22Rv1 (cell line): ENCODE data around the gene RPA3.

Source experiments
- ZFX ChIP-seq: fragments of 450-650 bp; IDR thresholded peaks from 2 replicates; pipeline ENCODE4 v1.6.1; 2017; ENCODE audit warnings: antibody characterized with exemption, borderline replicate concordance
- TF ChIP-seq, protein P1 (sequence below): fragments of 450-650 bp; IDR thresholded peaks from 2 replicates; pipeline ENCODE4 v1.5.1; 2017; ENCODE audit warnings: mild to moderate bottlenecking

DNA sequence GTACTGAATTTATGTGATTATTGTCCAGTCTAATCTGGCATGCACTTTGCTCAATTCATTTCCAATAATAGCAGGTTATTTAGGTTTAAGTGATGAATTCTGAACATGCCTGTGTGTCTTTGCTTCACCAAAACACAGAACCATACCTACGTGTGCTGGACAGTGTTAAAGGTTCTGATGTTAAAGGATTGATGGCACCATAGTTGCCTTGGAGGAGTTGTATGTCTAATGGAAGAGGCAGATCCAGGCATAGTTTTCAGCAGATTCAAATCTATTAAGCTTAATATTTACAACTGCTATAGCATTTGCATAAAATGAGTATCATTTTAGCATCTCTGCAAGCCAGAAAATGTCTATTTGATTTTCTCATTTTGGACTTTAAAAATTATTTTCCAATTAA is 105.9 kb downstream of the RPA3 start:
- TF ChIP-seq, protein P1, sequence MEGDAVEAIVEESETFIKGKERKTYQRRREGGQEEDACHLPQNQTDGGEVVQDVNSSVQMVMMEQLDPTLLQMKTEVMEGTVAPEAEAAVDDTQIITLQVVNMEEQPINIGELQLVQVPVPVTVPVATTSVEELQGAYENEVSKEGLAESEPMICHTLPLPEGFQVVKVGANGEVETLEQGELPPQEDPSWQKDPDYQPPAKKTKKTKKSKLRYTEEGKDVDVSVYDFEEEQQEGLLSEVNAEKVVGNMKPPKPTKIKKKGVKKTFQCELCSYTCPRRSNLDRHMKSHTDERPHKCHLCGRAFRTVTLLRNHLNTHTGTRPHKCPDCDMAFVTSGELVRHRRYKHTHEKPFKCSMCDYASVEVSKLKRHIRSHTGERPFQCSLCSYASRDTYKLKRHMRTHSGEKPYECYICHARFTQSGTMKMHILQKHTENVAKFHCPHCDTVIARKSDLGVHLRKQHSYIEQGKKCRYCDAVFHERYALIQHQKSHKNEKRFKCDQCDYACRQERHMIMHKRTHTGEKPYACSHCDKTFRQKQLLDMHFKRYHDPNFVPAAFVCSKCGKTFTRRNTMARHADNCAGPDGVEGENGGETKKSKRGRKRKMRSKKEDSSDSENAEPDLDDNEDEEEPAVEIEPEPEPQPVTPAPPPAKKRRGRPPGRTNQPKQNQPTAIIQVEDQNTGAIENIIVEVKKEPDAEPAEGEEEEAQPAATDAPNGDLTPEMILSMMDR, result no peak
- TF ChIP-seq ZFX, result no peak
